HepG2 (cell line): ENCODE results near the gene WNT10A. TPM values are rescaled to one million over a fixed set of nuclear protein-coding genes. Genes with fewer than 3 reads are reported as not detected.

Source experiments
- KDM4B ChIP-seq: sonication (generic); formaldehyde crosslinking; IDR thresholded peaks from 2 replicates; pipeline ENCODE4 v1.4.0; 2020; ENCODE audit warnings: missing genetic modification reagents
- KLF13 ChIP-seq: sonication (generic); formaldehyde crosslinking; IDR thresholded peaks from 2 replicates; pipeline ENCODE4 v1.4.0; 2020; ENCODE audit warnings: mild to moderate bottlenecking, missing genetic modification reagents
- ZBTB3 ChIP-seq: sonication (generic); formaldehyde crosslinking; IDR thresholded peaks from 2 replicates; pipeline ENCODE4 v1.4.0; 2020; ENCODE audit warnings: low read depth, mild to moderate bottlenecking, moderate library complexity, missing genetic modification reagents, borderline replicate concordance
- ZNF136 ChIP-seq: sonication (generic); formaldehyde crosslinking; IDR thresholded peaks from 2 replicates; pipeline ENCODE4 v1.8.1; 2022; ENCODE audit warnings: low read depth, mild to moderate bottlenecking, moderate library complexity, missing genetic modification reagents
- ZNF143 ChIP-seq: sonication (generic); formaldehyde crosslinking; IDR thresholded peaks from 2 replicates; pipeline ENCODE4 v1.4.0; 2020; ENCODE audit warnings: missing genetic modification reagents
- ZNF317 ChIP-seq: sonication (generic); formaldehyde crosslinking; IDR thresholded peaks from 2 replicates; pipeline ENCODE4 v1.5.0; 2020; ENCODE audit warnings: mild to moderate bottlenecking, missing genetic modification reagents
- ZNF547 ChIP-seq: sonication (generic); formaldehyde crosslinking; IDR thresholded peaks from 2 replicates; pipeline ENCODE4 v1.5.1; 2020; ENCODE audit warnings: mild to moderate bottlenecking, missing genetic modification reagents
- ZNF709 ChIP-seq: sonication (generic); formaldehyde crosslinking; IDR thresholded peaks from 2 replicates; pipeline ENCODE4 v1.5.0; 2020; ENCODE audit warnings: mild to moderate bottlenecking, missing genetic modification reagents
- ZNF75D ChIP-seq: sonication (generic); formaldehyde crosslinking; IDR thresholded peaks from 2 replicates; pipeline ENCODE4 v1.8.1; 2023; ENCODE audit warnings: missing genetic modification reagents, mild to moderate bottlenecking, borderline replicate concordance
- polyA plus RNA-seq, 8 experiments: library from polyadenylated mRNA; depleted of rRNA in 3 of 8; stranded (reverse) in 7 of 8; unstranded in 1 of 8; fragments of >200 nt; fragmentation: Illumina TruSeq in 4 of 8; extraction: Trizol in 4 of 8; gene quantifications; 2 replicates each; pipeline versions ENCODE4 v1.2.1 to v1.2.3, GENCODE V29; 2011 to 2016; ENCODE audit warnings: low read depth in 4 of 8, missing spikeins in 1 of 8, mixed read lengths in 1 of 8; ENCODE audit not compliant: insufficient read depth in 1 of 8
- total RNA-seq, 5 experiments: library from RNA; depleted of rRNA; stranded (reverse); fragments of >200 nt; fragmentation: Illumina TruSeq; extraction: Trizol; gene quantifications; 2 replicates each; pipeline ENCODE4 v1.2.3, GENCODE V29; 2016; ENCODE audit warnings: low read depth in 1 of 5
- TF ChIP-seq, protein P1 (sequence below): sonication (generic); formaldehyde crosslinking; IDR thresholded peaks from 2 replicates; pipeline ENCODE4 v1.8.1; 2023; ENCODE audit warnings: mild to moderate bottlenecking, missing genetic modification reagents
- TF ChIP-seq, protein P2 (sequence below): sonication (generic); formaldehyde crosslinking; IDR thresholded peaks from 2 replicates; pipeline ENCODE4 v1.8.0; 2022; ENCODE audit warnings: missing genetic modification reagents, mild to moderate bottlenecking, inconsistent platforms, borderline replicate concordance
- TF ChIP-seq, protein P3 (sequence below): sonication (generic); formaldehyde crosslinking; IDR thresholded peaks from 2 replicates; pipeline ENCODE4 v1.5.1; 2020; ENCODE audit warnings: missing genetic modification reagents, mild to moderate bottlenecking, borderline replicate concordance
- TF ChIP-seq, protein P4 (sequence below): sonication (generic); formaldehyde crosslinking; IDR thresholded peaks from 2 replicates; pipeline ENCODE4 v1.8.0; 2023; ENCODE audit warnings: mild to moderate bottlenecking, missing genetic modification reagents
- TF ChIP-seq, protein P5 (sequence below): sonication (generic); formaldehyde crosslinking; conservative IDR thresholded peaks from 2 replicates; pipeline ENCODE4 v1.8.0; 2022; ENCODE audit warnings: low read depth, missing genetic modification reagents
- TF ChIP-seq, protein P6 (sequence below): sonication (generic); formaldehyde crosslinking; IDR thresholded peaks from 2 replicates; pipeline ENCODE4 v1.4.0; 2020; ENCODE audit warnings: missing genetic modification reagents
- TF ChIP-seq, protein P7 (sequence below): sonication (generic); formaldehyde crosslinking; IDR thresholded peaks from 2 replicates; pipeline ENCODE4 v1.4.0; 2020; ENCODE audit warnings: missing genetic modification reagents, mild to moderate bottlenecking, borderline replicate concordance

WNT10A gene
- total and polyA plus RNA-seq, 2 of the 13 experiments (the other 11 are each of a cell fraction or from before 2014, with no cell fraction given), result 0.03 TPM; not detected in 1

DNA sequence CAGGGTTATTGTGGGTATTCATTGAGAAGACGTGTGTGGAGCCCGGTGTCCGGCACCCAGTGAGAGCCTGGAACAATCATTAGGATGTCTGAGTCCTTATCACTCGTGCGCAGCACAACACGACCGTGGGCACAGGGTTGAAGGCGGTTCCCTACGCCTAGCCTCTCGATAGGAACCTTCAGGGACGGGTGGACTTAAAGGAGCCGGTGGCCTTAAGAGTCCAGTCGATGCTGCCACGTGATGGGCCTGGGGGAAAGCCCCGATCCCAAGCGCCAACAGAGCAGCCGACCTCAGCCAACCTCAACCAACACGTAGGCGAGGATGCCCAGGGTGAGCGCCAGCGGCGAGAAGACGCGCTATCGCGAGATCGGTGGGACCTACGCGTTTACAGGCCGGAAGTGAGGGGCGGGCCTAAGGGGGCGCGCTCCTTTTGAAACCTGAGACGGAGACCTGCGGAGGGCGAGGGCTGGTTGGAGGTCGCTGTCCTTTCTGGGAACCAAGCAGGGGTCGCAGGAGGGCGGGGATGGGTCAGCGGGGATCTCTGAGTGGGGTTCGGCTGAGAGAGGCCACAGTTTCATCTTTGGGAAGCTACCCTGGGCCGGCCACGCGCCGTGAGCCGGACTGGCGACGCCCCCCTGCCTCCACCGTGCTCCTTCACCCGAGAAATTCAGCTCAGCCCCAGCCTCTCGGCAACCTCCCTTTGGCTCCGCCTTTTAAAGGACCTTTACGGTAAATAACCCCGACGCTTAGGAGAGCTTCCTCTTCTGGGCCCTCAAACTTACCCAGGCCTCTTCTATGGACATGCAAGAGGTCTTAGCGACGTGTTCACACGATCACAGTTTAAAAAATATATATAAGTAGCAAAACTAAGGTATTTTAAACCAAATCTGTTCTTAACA is 28.3 kb downstream of the WNT10A start (continued):
- TF ChIP-seq, protein P1, sequence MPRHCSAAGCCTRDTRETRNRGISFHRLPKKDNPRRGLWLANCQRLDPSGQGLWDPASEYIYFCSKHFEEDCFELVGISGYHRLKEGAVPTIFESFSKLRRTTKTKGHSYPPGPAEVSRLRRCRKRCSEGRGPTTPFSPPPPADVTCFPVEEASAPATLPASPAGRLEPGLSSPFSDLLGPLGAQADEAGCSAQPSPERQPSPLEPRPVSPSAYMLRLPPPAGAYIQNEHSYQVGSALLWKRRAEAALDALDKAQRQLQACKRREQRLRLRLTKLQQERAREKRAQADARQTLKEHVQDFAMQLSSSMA (CRISPR knock-in tag), result peak; percentile 71; the same call in 1 of the 2 replicates
- TF ChIP-seq ZNF136 (CRISPR knock-in tag), result peak; percentile 39; the same call in 1 of the 2 replicates
- TF ChIP-seq, protein P2, sequence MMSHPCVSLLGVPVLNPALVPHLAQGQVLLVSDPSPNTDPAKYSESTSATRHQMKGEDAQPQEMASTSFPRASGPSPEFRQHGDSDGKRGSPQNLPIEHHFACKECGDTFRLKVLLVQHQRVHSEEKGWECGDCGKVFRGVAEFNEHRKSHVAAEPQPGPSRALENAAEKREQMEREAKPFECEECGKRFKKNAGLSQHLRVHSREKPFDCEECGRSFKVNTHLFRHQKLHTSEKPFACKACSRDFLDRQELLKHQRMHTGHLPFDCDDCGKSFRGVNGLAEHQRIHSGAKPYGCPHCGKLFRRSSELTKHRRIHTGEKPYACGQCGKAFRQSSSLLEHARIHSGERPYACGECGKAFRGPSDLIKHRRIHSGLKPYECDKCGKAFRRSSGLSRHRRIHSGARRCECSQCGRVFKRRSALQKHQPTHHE (CRISPR knock-in tag), result peak; percentile 89
- peak; percentile 79; the same call in 1 of the 2 replicates for TF ChIP-seq KDM4B (CRISPR knock-in tag)
- TF ChIP-seq, protein P3, sequence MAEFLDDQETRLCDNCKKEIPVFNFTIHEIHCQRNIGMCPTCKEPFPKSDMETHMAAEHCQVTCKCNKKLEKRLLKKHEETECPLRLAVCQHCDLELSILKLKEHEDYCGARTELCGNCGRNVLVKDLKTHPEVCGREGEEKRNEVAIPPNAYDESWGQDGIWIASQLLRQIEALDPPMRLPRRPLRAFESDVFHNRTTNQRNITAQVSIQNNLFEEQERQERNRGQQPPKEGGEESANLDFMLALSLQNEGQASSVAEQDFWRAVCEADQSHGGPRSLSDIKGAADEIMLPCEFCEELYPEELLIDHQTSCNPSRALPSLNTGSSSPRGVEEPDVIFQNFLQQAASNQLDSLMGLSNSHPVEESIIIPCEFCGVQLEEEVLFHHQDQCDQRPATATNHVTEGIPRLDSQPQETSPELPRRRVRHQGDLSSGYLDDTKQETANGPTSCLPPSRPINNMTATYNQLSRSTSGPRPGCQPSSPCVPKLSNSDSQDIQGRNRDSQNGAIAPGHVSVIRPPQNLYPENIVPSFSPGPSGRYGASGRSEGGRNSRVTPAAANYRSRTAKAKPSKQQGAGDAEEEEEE, result peak; percentile 94; the same call in 1 of the 2 replicates
- TF ChIP-seq, protein P4, sequence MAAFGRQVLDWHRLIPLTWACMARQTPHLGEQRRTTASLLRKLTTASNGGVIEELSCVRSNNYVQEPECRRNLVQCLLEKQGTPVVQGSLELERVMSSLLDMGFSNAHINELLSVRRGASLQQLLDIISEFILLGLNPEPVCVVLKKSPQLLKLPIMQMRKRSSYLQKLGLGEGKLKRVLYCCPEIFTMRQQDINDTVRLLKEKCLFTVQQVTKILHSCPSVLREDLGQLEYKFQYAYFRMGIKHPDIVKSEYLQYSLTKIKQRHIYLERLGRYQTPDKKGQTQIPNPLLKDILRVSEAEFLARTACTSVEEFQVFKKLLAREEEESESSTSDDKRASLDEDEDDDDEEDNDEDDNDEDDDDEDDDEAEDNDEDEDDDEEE, result peak; percentile 60; the same call in 1 of the 2 replicates
- TF ChIP-seq ZNF75D (CRISPR knock-in tag), result no peak
- peak; percentile 34; the same call in 1 of the 2 replicates for TF ChIP-seq ZNF143
- TF ChIP-seq, protein P5, sequence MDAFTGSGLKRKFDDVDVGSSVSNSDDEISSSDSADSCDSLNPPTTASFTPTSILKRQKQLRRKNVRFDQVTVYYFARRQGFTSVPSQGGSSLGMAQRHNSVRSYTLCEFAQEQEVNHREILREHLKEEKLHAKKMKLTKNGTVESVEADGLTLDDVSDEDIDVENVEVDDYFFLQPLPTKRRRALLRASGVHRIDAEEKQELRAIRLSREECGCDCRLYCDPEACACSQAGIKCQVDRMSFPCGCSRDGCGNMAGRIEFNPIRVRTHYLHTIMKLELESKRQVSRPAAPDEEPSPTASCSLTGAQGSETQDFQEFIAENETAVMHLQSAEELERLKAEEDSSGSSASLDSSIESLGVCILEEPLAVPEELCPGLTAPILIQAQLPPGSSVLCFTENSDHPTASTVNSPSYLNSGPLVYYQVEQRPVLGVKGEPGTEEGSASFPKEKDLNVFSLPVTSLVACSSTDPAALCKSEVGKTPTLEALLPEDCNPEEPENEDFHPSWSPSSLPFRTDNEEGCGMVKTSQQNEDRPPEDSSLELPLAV (CRISPR knock-in tag), result no peak
- TF ChIP-seq, protein P6, sequence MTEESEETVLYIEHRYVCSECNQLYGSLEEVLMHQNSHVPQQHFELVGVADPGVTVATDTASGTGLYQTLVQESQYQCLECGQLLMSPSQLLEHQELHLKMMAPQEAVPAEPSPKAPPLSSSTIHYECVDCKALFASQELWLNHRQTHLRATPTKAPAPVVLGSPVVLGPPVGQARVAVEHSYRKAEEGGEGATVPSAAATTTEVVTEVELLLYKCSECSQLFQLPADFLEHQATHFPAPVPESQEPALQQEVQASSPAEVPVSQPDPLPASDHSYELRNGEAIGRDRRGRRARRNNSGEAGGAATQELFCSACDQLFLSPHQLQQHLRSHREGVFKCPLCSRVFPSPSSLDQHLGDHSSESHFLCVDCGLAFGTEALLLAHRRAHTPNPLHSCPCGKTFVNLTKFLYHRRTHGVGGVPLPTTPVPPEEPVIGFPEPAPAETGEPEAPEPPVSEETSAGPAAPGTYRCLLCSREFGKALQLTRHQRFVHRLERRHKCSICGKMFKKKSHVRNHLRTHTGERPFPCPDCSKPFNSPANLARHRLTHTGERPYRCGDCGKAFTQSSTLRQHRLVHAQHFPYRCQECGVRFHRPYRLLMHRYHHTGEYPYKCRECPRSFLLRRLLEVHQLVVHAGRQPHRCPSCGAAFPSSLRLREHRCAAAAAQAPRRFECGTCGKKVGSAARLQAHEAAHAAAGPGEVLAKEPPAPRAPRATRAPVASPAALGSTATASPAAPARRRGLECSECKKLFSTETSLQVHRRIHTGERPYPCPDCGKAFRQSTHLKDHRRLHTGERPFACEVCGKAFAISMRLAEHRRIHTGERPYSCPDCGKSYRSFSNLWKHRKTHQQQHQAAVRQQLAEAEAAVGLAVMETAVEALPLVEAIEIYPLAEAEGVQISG (CRISPR knock-in tag), result peak; percentile 94
- TF ChIP-seq ZNF547 (CRISPR knock-in tag), result peak; percentile 97
- TF ChIP-seq ZNF709 (CRISPR knock-in tag), result peak; percentile 60; the same call in 1 of the 2 replicates
- TF ChIP-seq ZBTB3 (CRISPR knock-in tag), result no peak
- peak; percentile 87 for TF ChIP-seq ZNF317 (CRISPR knock-in tag)
- TF ChIP-seq, protein P7, sequence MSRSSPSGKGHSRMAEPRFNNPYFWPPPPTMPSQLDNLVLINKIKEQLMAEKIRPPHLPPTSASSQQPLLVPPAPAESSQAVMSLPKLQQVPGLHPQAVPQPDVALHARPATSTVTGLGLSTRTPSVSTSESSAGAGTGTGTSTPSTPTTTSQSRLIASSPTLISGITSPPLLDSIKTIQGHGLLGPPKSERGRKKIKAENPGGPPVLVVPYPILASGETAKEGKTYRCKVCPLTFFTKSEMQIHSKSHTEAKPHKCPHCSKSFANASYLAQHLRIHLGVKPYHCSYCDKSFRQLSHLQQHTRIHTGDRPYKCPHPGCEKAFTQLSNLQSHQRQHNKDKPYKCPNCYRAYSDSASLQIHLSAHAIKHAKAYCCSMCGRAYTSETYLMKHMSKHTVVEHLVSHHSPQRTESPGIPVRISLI (CRISPR knock-in tag), result 0 out of 2 replicates have a peak, but pooled peaks have one; percentile 61
- peak; percentile 94 for TF ChIP-seq KLF13 (CRISPR knock-in tag)
